Measurements from ENCODE around the gene RIMS3. TPM values are rescaled to one million over a fixed set of nuclear protein-coding genes. Genes with fewer than 3 reads are reported as not detected.
A peak's percentile ranks its signal among the peaks of the same experiment; 100 is the strongest.

The RIMS3 gene
- total RNA-seq, 1 donor from 2014 or later = 17.2 TPM

- no peak overlapping the region for H3K4me3 Mint-ChIP-seq
- no peaks in the 10 kb centered on the region for H3K4me1 Mint-ChIP-seq
- H3K27me3 ChIP-seq = no peaks in the 10 kb centered on the region
- no peak overlapping the region for H3K9ac ChIP-seq
- H3K4me2 ChIP-seq = no peak overlapping the region
- peaks cover 6% of the 10 kb centered on the region for H3K27me3 Mint-ChIP-seq (ENCODE audit: insufficient read depth, low read depth)
- no peaks in the 10 kb centered on the region for H3K9me3 ChIP-seq (ENCODE audit: low read depth)
- H4K20me1 ChIP-seq (ENCODE audit: low read depth) = no peaks in the 10 kb centered on the region
- H3K36me3 Mint-ChIP-seq = no peaks in the 10 kb centered on the region
- H3K4me3 ChIP-seq = no peak overlapping the region
- H3K79me2 ChIP-seq (ENCODE audit: low read depth) = no peaks in the 10 kb centered on the region
- H3K27ac ChIP-seq = no peak overlapping the region
- peak; percentile 19 for DNase-seq (ENCODE audit: low spot score)
- peaks cover 3% of the 10 kb centered on the region for H3K9me3 Mint-ChIP-seq
- H3K27ac Mint-ChIP-seq = no peak overlapping the region
- H3K36me3 ChIP-seq = no peaks in the 10 kb centered on the region
- TF ChIP-seq CTCF (IDR thresholded peaks at IDR 0.05) (peak; percentile 41), EZH2 (IDR thresholded peaks at IDR 0.05) (no peak), EZH2phosphoT487 (IDR thresholded peaks at IDR 0.05) (no peak)
- no peak overlapping the region for H2AFZ ChIP-seq (replicated peaks)
- H3K4me1 ChIP-seq = no peaks in the 10 kb centered on the region
- no peaks in the 10 kb centered on the region for H3F3A ChIP-seq (ENCODE audit: low read depth)
Observed at GRCh38 chr1:40592107-40592803, 73.2 kb downstream of the RIMS3 start.

- Histone ChIP-seq H3K36me3 (no peaks in the 10 kb centered on the region), H3K79me2 (ENCODE audit: low read depth) (no peaks in the 10 kb centered on the region), H4K20me1 (ENCODE audit: low read depth) (no peaks in the 10 kb centered on the region), H3K9ac (no peak overlapping the region), H3K9me3 (ENCODE audit: low read depth) (no peaks in the 10 kb centered on the region), H3K27me3 (no peaks in the 10 kb centered on the region), H2AFZ (replicated peaks) (no peak overlapping the region), H3K4me2 (no peak overlapping the region), H3F3A (ENCODE audit: low read depth) (no peaks in the 10 kb centered on the region), H3K27ac (no peak overlapping the region), H3K4me1 (no peaks in the 10 kb centered on the region), H3K4me3 (no peak overlapping the region)
- Mint-ChIP-seq H3K27ac (no peak overlapping the region), H3K4me1 (no peaks in the 10 kb centered on the region), H3K36me3 (no peaks in the 10 kb centered on the region), H3K9me3 (no peaks in the 10 kb centered on the region), H3K27me3 (ENCODE audit: insufficient read depth, low read depth) (peaks cover 11% of the 10 kb centered on the region), H3K4me3 (no peak overlapping the region)
- TF ChIP-seq EZH2 (IDR thresholded peaks at IDR 0.05) = no peak
- no peak for TF ChIP-seq CTCF (IDR thresholded peaks at IDR 0.05)
- TF ChIP-seq EZH2phosphoT487 (IDR thresholded peaks at IDR 0.05) = no peak
- no peak for DNase-seq (ENCODE audit: low spot score)
Observed at GRCh38 chr1:40588586-40588985, 76.9 kb downstream of the RIMS3 start.

- Histone ChIP-seq H3K4me1 (no peaks in the 10 kb centered on the region), H3K27ac (no peak overlapping the region), H3K4me2 (no peak overlapping the region), H3K36me3 (no peaks in the 10 kb centered on the region), H3K79me2 (ENCODE audit: low read depth) (no peaks in the 10 kb centered on the region), H3K27me3 (no peaks in the 10 kb centered on the region), H3F3A (ENCODE audit: low read depth) (no peaks in the 10 kb centered on the region), H3K9ac (no peak overlapping the region), H2AFZ (replicated peaks) (no peak overlapping the region), H3K4me3 (no peak overlapping the region), H4K20me1 (ENCODE audit: low read depth) (no peaks in the 10 kb centered on the region), H3K9me3 (ENCODE audit: low read depth) (no peaks in the 10 kb centered on the region)
- H3K9me3 Mint-ChIP-seq = no peaks in the 10 kb centered on the region
- no peaks in the 10 kb centered on the region for H3K4me1 Mint-ChIP-seq
- H3K4me3 Mint-ChIP-seq = no peak overlapping the region
- H3K27ac Mint-ChIP-seq = no peak overlapping the region
- no peak for DNase-seq (ENCODE audit: low spot score)
- no peak for TF ChIP-seq EZH2phosphoT487 (IDR thresholded peaks at IDR 0.05)
- TF ChIP-seq EZH2 (IDR thresholded peaks at IDR 0.05) = no peak
- TF ChIP-seq CTCF (IDR thresholded peaks at IDR 0.05) = no peak
- H3K27me3 Mint-ChIP-seq (ENCODE audit: insufficient read depth, low read depth) = peaks cover 8% of the 10 kb centered on the region
- H3K36me3 Mint-ChIP-seq = no peaks in the 10 kb centered on the region
Observed at GRCh38 chr1:40583980-40584379, 81.5 kb downstream of the RIMS3 start.
